HEK293 (cell line): Measurements from ENCODE around the gene DISC1.

Source experiments
- CTCF ChIA-PET: fragments of 350-600 bp; formaldehyde crosslinking; extraction: SDS; loops from one replicate; lab custom pipeline; 2021; ENCODE audit warnings: antibody characterized with exemption; lab: Yijun Ruan, JAX
- POLR2A ChIA-PET: fragments of 300-600 bp; formaldehyde crosslinking; extraction: SDS; loops from one replicate; lab custom pipeline; 2020; ENCODE audit warnings: antibody characterized with exemption, inconsistent platforms; lab: Yijun Ruan, JAX
- H3K27ac ChIP-seq: fragments of 200-500 bp; sonication (Bioruptor generic); 2 replicates; pipeline ENCODE4 v1.5.1; 2014; ENCODE audit warnings: low read depth, low read length, control low read depth, inconsistent platforms; ENCODE audit errors: extremely low read depth
- H3K36me3 ChIP-seq, 2 experiments: fragments of 200-500 bp in 1 of 2; sonication (Bioruptor generic) in 1 of 2; 1 replicate in 1 of 2; 2 replicates in 1 of 2; pipeline ENCODE4 v1.5.1; 2014 to 2017; ENCODE audit warnings: inconsistent platforms in 2 of 2, low read length in 2 of 2; ENCODE audit not compliant: control insufficient read depth in 2 of 2, insufficient read depth in 1 of 2
- H3K4me1 ChIP-seq: fragments of 200-500 bp; sonication (Bioruptor generic); 2 replicates; pipeline ENCODE4 v1.5.1; 2014; ENCODE audit warnings: mild to moderate bottlenecking, low read length, inconsistent platforms; ENCODE audit not compliant: control insufficient read depth, insufficient read depth
- H3K4me3 ChIP-seq: 2 replicates; pipeline ENCODE4 v1.5.1; 2011; ENCODE audit warnings: low read depth, mild to moderate bottlenecking, control low read depth, low read length, moderate library complexity
- H3K9me3 ChIP-seq: fragments of 200-500 bp; sonication (Bioruptor generic); 2 replicates; pipeline ENCODE4 v1.5.1; 2014; ENCODE audit warnings: low read depth, low read length, inconsistent platforms; ENCODE audit not compliant: control insufficient read depth, insufficient read depth
- AEBP2 ChIP-seq: fragments of 450-650 bp; formaldehyde crosslinking; IDR thresholded peaks from 2 replicates; pipeline ENCODE4 v1.5.1; 2016; ENCODE audit warnings: missing biosample characterization, missing genetic modification characterization, borderline replicate concordance
- ATF2 ChIP-seq: fragments of 450-650 bp; formaldehyde crosslinking; IDR thresholded peaks from 2 replicates; pipeline ENCODE4 v1.5.1; 2016; ENCODE audit warnings: missing biosample characterization, missing genetic modification characterization, low read depth
- BCL6B ChIP-seq: fragments of 450-650 bp; formaldehyde crosslinking; IDR thresholded peaks from 2 replicates; pipeline ENCODE4 v1.5.1; 2017; ENCODE audit warnings: missing biosample characterization, missing genetic modification characterization
- HOXD13 ChIP-seq: sonication (generic); formaldehyde crosslinking; IDR thresholded peaks from 2 replicates; pipeline ENCODE4 v1.8.0; 2022; ENCODE audit warnings: missing genetic modification reagents, borderline replicate concordance
- KLF8 ChIP-seq: fragments of 450-650 bp; formaldehyde crosslinking; IDR thresholded peaks from 2 replicates; pipeline ENCODE4 v1.5.1; 2016; ENCODE audit warnings: missing biosample characterization, missing genetic modification characterization
- SP7 ChIP-seq: fragments of 450-650 bp; formaldehyde crosslinking; IDR thresholded peaks from 2 replicates; pipeline ENCODE4 v1.5.1; 2016; ENCODE audit warnings: missing biosample characterization, missing genetic modification characterization
- ZBTB1 ChIP-seq: fragments of 450-650 bp; formaldehyde crosslinking; IDR thresholded peaks from 2 replicates; pipeline ENCODE4 v1.5.1; 2016; ENCODE audit warnings: missing biosample characterization, missing genetic modification characterization
- ZBTB21 ChIP-seq: fragments of 450-650 bp; formaldehyde crosslinking; IDR thresholded peaks from 2 replicates; pipeline ENCODE4 v1.5.1; 2017; ENCODE audit warnings: missing biosample characterization, missing genetic modification characterization
- ZBTB44 ChIP-seq: fragments of 450-650 bp; IDR thresholded peaks from 2 replicates; pipeline ENCODE4 v1.5.1; 2018; ENCODE audit warnings: missing biosample characterization, mild to moderate bottlenecking, missing genetic modification characterization
- ZBTB7A ChIP-seq: fragments of 450-650 bp; formaldehyde crosslinking; IDR thresholded peaks from 2 replicates; pipeline ENCODE4 v1.5.1; 2016; ENCODE audit warnings: low read depth, missing biosample characterization, missing genetic modification characterization
- ZBTB8A ChIP-seq: fragments of 450-650 bp; formaldehyde crosslinking; IDR thresholded peaks from 2 replicates; pipeline ENCODE4 v1.5.1; 2016; ENCODE audit warnings: missing biosample characterization, missing genetic modification characterization
- ZFP37 ChIP-seq: fragments of 450-650 bp; formaldehyde crosslinking; IDR thresholded peaks from 2 replicates; pipeline ENCODE4 v1.5.1; 2016; ENCODE audit warnings: missing biosample characterization, missing genetic modification characterization
- ZFP69B ChIP-seq: fragments of 450-650 bp; formaldehyde crosslinking; IDR thresholded peaks from 2 replicates; pipeline ENCODE4 v1.5.1; 2016; ENCODE audit warnings: missing biosample characterization, missing genetic modification characterization
- ZNF138 ChIP-seq: fragments of 450-650 bp; formaldehyde crosslinking; IDR thresholded peaks from 2 replicates; pipeline ENCODE4 v1.5.1; 2016; ENCODE audit warnings: missing biosample characterization, missing genetic modification characterization, borderline replicate concordance
- ZNF214 ChIP-seq: fragments of 450-650 bp; formaldehyde crosslinking; IDR thresholded peaks from 2 replicates; pipeline ENCODE4 v1.5.1; 2017; ENCODE audit warnings: missing biosample characterization, mild to moderate bottlenecking, missing genetic modification characterization, borderline replicate concordance
- ZNF26 ChIP-seq: fragments of 450-650 bp; formaldehyde crosslinking; IDR thresholded peaks from 2 replicates; pipeline ENCODE4 v1.5.1; 2016; ENCODE audit warnings: missing biosample characterization, missing genetic modification characterization
- ZNF571 ChIP-seq: fragments of 450-650 bp; formaldehyde crosslinking; IDR thresholded peaks from 2 replicates; pipeline ENCODE4 v1.5.0; 2017; ENCODE audit warnings: missing biosample characterization, missing genetic modification characterization
- ZNF600 ChIP-seq: fragments of 450-650 bp; formaldehyde crosslinking; IDR thresholded peaks from 2 replicates; pipeline ENCODE4 v1.5.1; 2016; ENCODE audit warnings: missing biosample characterization, missing genetic modification characterization
- ZNF707 ChIP-seq: fragments of 450-650 bp; formaldehyde crosslinking; IDR thresholded peaks from 2 replicates; pipeline ENCODE4 v1.5.1; 2016; ENCODE audit warnings: missing biosample characterization, missing genetic modification characterization
- ZNF777 ChIP-seq: fragments of 450-650 bp; formaldehyde crosslinking; IDR thresholded peaks from 2 replicates; pipeline ENCODE4 v1.5.1; 2017; ENCODE audit warnings: missing biosample characterization, missing genetic modification characterization, borderline replicate concordance

DISC1 gene

GRCh38 chr1:231735941-231736340 is 109.4 kb downstream of the DISC1 start:
- Histone ChIP-seq H3K36me3 (no peaks in the 10 kb centered on the region; a peak in 1 of 3 replicates), H3K9me3 (no peaks in the 10 kb centered on the region), H3K27ac (no peak overlapping the region), H3K4me1 (no peaks in the 10 kb centered on the region), H3K4me3 (no peak overlapping the region)
- no peak for TF ChIP-seq ZNF600 (tag by site-specific recombination)
- no peak for TF ChIP-seq ZBTB44
- TF ChIP-seq ZBTB8A (tag by site-specific recombination): no peak
- TF ChIP-seq ZBTB7A (tag by site-specific recombination): no peak
- TF ChIP-seq AEBP2 (tag by site-specific recombination): no peak
- TF ChIP-seq ZBTB1 (tag by site-specific recombination): no peak
- no peak for TF ChIP-seq ZFP69B (tag by site-specific recombination)
- TF ChIP-seq ZNF707 (tag by site-specific recombination): no peak
- no peak for TF ChIP-seq ZBTB21 (tag by site-specific recombination)
- no peak for TF ChIP-seq ATF2 (tag by site-specific recombination)
- CTCF ChIA-PET: interaction anchor here (0.5 to 4.8 kb wide), 5 partner anchors 10 to 420 kb away, joined by 3 to 30 read pairs (median 5); no protein-coding TSS in a partner anchor
- POLR2A ChIA-PET: no interaction called here

- POLR2A ChIA-PET: no interaction called here
- TF ChIP-seq ZNF571: no peak
- no peak for TF ChIP-seq ZNF777 (tag by site-specific recombination)
- TF ChIP-seq BCL6B: no peak
- no peak for TF ChIP-seq HOXD13 (CRISPR knock-in tag)
- no peak for TF ChIP-seq ZNF26
- TF ChIP-seq KLF8 (tag by site-specific recombination): no peak
- no peak for TF ChIP-seq ZNF214 (tag by site-specific recombination)
- TF ChIP-seq SP7 (tag by site-specific recombination): no peak
- TF ChIP-seq ZNF138: no peak
- no peak for TF ChIP-seq ZFP37 (tag by site-specific recombination)
- TF ChIP-seq, all 188 proteins: peak for 0
- no peaks in the 10 kb centered on the region; a peak in 1 of 3 replicates for H3K36me3 ChIP-seq
- H3K4me3 ChIP-seq: no peak overlapping the region
- no peaks in the 10 kb centered on the region for H3K4me1 ChIP-seq
- no peak overlapping the region for H3K27ac ChIP-seq
- CTCF ChIA-PET: interaction anchor here (0.5 to 4.8 kb wide), 4 partner anchors 11 to 420 kb away, joined by 4 to 30 read pairs (median 14); no protein-coding TSS in a partner anchor
- no peaks in the 10 kb centered on the region for H3K9me3 ChIP-seq
These were observed 109.9 kb downstream of the DISC1 start for GRCh38 chr1:231736464-231736863.
